ENCODE measurements around the gene SLC25A25. TPM values are rescaled to one million over a fixed set of nuclear protein-coding genes. Genes with fewer than 3 reads are reported as not detected.
A peak's percentile ranks its signal among the peaks of the same experiment; 100 is the strongest.

Gene SLC25A25
- total and polyA plus RNA-seq, 9 of the 15 experiments (the other 6 are each of a cell fraction or from before 2014, with no cell fraction given): 0.07 to 35.9 (median 23.2) TPM

DNA sequence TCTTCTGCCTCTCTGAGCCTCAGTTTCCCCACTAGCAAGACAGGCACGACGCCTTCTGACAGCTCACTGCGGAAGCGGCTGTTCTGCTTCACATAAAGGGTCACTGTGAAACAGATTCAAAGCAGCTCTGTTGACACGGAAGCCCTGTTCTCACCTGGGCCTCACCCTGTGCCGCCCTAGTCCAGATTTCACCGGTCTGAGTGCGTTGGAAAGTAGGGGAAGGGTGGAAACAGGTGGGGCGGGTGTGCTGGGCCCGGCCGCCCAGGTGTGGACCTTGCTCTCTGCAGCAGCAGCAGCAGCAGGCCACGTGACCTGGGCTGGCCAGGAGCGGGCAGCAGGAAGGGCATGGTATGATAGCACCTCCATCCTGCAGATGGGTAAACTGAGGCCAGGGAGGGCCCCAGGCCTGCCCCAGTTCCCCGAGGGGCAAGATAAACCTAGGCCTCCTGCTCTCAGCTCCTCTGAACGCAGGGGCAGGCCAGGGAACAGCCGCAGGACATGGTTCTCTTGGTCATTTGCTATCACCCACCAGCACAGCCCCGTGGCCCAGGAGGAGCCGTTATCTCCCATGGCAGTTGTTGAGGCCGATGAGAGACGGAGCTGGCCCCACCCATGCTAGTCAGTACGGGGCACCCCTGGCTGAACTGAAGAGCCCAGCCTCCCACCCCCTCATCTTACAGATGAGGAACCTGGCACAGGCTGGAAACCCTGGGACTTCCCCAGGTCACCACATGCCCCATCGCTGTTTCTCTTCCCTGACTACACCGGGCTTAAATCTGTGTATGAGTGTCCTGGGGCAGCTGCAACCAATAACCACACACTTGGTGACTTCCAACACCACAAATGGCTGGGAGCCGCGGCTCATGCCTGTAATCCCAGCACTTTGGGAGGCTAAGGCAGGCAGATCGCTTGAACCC lies 47.4 kb downstream of the SLC25A25 start (continued):
- TF ChIP-seq, protein P1, sequence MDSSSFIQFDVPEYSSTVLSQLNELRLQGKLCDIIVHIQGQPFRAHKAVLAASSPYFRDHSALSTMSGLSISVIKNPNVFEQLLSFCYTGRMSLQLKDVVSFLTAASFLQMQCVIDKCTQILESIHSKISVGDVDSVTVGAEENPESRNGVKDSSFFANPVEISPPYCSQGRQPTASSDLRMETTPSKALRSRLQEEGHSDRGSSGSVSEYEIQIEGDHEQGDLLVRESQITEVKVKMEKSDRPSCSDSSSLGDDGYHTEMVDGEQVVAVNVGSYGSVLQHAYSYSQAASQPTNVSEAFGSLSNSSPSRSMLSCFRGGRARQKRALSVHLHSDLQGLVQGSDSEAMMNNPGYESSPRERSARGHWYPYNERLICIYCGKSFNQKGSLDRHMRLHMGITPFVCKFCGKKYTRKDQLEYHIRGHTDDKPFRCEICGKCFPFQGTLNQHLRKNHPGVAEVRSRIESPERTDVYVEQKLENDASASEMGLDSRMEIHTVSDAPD (CRISPR knock-in tag; IDR thresholded peaks at IDR 0.05): no peak
- TF ChIP-seq ETV5 (CRISPR knock-in tag; IDR thresholded peaks at IDR 0.05; ENCODE audit: low read depth) (no peak; the same call in 1 of the 2 replicates), ZNF445 (CRISPR knock-in tag; IDR thresholded peaks at IDR 0.05; ENCODE audit: low read depth) (no peak), ESRRB (CRISPR knock-in tag; IDR thresholded peaks at IDR 0.05; ENCODE audit: borderline replicate concordance) (no peak), NFE2 (IDR thresholded peaks at IDR 0.05; ENCODE audit: low read depth) (peak; percentile 5; the same call in 1 of the 2 replicates), YBX1 (IDR thresholded peaks at IDR 0.05) (no peak), ZBTB7A (IDR thresholded peaks at IDR 0.05; ENCODE audit: borderline replicate concordance, control insufficient read depth, low read depth, low read length) (peak; percentile 72; the same call in 1 of the 2 replicates), DIDO1 (tag; IDR thresholded peaks at IDR 0.05; ENCODE audit: low read depth) (no peak), HNRNPLL (IDR thresholded peaks at IDR 0.05; ENCODE audit: low read depth, low read length, poor library complexity, severe bottlenecking) (peak; percentile 34), PYGO2 (tag; IDR thresholded peaks at IDR 0.05) (no peak), ZNF586 (CRISPR knock-in tag; conservative IDR thresholded peaks at IDR 0.05) (no peak), TRIM28 (IDR thresholded peaks at IDR 0.05) (no peak; the same call in none of the 2 replicates), ZNF507 (tag; conservative IDR thresholded peaks at IDR 0.05) (no peak), CAMTA2 (CRISPR knock-in tag; conservative IDR thresholded peaks at IDR 0.05) (no peak), BRD4 (IDR thresholded peaks at IDR 0.05) (no peak), XRCC5 (IDR thresholded peaks at IDR 0.05; ENCODE audit: low read depth, low read length) (no peak)
- TF ChIP-seq, protein P2, sequence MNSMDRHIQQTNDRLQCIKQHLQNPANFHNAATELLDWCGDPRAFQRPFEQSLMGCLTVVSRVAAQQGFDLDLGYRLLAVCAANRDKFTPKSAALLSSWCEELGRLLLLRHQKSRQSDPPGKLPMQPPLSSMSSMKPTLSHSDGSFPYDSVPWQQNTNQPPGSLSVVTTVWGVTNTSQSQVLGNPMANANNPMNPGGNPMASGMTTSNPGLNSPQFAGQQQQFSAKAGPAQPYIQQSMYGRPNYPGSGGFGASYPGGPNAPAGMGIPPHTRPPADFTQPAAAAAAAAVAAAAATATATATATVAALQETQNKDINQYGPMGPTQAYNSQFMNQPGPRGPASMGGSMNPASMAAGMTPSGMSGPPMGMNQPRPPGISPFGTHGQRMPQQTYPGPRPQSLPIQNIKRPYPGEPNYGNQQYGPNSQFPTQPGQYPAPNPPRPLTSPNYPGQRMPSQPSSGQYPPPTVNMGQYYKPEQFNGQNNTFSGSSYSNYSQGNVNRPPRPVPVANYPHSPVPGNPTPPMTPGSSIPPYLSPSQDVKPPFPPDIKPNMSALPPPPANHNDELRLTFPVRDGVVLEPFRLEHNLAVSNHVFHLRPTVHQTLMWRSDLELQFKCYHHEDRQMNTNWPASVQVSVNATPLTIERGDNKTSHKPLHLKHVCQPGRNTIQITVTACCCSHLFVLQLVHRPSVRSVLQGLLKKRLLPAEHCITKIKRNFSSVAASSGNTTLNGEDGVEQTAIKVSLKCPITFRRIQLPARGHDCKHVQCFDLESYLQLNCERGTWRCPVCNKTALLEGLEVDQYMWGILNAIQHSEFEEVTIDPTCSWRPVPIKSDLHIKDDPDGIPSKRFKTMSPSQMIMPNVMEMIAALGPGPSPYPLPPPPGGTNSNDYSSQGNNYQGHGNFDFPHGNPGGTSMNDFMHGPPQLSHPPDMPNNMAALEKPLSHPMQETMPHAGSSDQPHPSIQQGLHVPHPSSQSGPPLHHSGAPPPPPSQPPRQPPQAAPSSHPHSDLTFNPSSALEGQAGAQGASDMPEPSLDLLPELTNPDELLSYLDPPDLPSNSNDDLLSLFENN (IDR thresholded peaks at IDR 0.05; ENCODE audit: low read depth in 2 of 2, low read length in 2 of 2): peak in 1 of 2 experiments; percentile 96; a peak in 2 of 4 replicates
- TF ChIP-seq, protein P3, sequence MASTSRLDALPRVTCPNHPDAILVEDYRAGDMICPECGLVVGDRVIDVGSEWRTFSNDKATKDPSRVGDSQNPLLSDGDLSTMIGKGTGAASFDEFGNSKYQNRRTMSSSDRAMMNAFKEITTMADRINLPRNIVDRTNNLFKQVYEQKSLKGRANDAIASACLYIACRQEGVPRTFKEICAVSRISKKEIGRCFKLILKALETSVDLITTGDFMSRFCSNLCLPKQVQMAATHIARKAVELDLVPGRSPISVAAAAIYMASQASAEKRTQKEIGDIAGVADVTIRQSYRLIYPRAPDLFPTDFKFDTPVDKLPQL (IDR thresholded peaks at IDR 0.05; ENCODE audit: extremely low read depth, insufficient read length): no peak
- TF ChIP-seq, protein P4, sequence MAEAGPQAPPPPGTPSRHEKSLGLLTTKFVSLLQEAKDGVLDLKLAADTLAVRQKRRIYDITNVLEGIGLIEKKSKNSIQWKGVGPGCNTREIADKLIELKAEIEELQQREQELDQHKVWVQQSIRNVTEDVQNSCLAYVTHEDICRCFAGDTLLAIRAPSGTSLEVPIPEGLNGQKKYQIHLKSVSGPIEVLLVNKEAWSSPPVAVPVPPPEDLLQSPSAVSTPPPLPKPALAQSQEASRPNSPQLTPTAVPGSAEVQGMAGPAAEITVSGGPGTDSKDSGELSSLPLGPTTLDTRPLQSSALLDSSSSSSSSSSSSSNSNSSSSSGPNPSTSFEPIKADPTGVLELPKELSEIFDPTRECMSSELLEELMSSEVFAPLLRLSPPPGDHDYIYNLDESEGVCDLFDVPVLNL (CRISPR knock-in tag; IDR thresholded peaks at IDR 0.05; ENCODE audit: low read depth): no peak
- TF ChIP-seq, protein P5, sequence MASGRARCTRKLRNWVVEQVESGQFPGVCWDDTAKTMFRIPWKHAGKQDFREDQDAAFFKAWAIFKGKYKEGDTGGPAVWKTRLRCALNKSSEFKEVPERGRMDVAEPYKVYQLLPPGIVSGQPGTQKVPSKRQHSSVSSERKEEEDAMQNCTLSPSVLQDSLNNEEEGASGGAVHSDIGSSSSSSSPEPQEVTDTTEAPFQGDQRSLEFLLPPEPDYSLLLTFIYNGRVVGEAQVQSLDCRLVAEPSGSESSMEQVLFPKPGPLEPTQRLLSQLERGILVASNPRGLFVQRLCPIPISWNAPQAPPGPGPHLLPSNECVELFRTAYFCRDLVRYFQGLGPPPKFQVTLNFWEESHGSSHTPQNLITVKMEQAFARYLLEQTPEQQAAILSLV (tag; IDR thresholded peaks at IDR 0.05): no peak
